H1 (cell line): ENCODE results near the gene ATG4C. TPM values are rescaled to one million over a fixed set of nuclear protein-coding genes. Genes with fewer than 3 reads are reported as not detected.

Source experiments
- CHD2 ChIP-seq: IDR thresholded peaks from 2 replicates; pipeline ENCODE4 v1.6.1; 2012; ENCODE audit warnings: low read length, improper control_type of control experiment
- CREB1 ChIP-seq: IDR thresholded peaks from 2 replicates; pipeline ENCODE4 v1.6.1; 2012; ENCODE audit warnings: inconsistent platforms
- GABPA ChIP-seq: IDR thresholded peaks from 2 replicates; pipeline ENCODE4 v1.6.1; 2011; ENCODE audit warnings: mild to moderate bottlenecking, low read length, moderate library complexity, borderline replicate concordance; ENCODE audit not compliant: insufficient read depth
- KDM1A ChIP-seq: fragments of 200-600, 300-600 bp; sonication (generic); IDR thresholded peaks from 2 replicates; pipeline ENCODE4 v1.7.1; 2016; ENCODE audit warnings: mild to moderate bottlenecking, low read length, borderline replicate concordance
- MAX ChIP-seq: IDR thresholded peaks from 2 replicates; pipeline ENCODE4 v1.6.1; 2012; ENCODE audit warnings: inconsistent platforms
- NRF1 ChIP-seq: IDR thresholded peaks from 2 replicates; pipeline ENCODE4 v1.6.1; 2011; ENCODE audit warnings: mild to moderate bottlenecking, low read depth, low read length, improper control_type of control experiment
- RNF2 ChIP-seq: fragments of 200-900, 300-1000 bp; sonication (generic); IDR thresholded peaks from 2 replicates; pipeline ENCODE4 v1.7.1; 2016; ENCODE audit warnings: borderline replicate concordance, low read depth, mild to moderate bottlenecking, antibody characterized with exemption, low read length; ENCODE audit not compliant: poor library complexity, severe bottlenecking; ENCODE audit errors: missing control alignments
- SIX5 ChIP-seq: IDR thresholded peaks from 2 replicates; pipeline ENCODE4 v1.6.1; 2011; ENCODE audit warnings: mild to moderate bottlenecking, low read depth, low read length
- polyA plus RNA-seq, 7 experiments: library from polyadenylated mRNA; depleted of rRNA in 3 of 7; stranded (reverse) in 5 of 7; unstranded in 2 of 7; fragments of >200 nt in 5 of 7; fragments of 200-250 nt in 2 of 7; gene quantifications; 1 replicate in 5 of 7; 2 replicates in 1 of 7; 4 replicates in 1 of 7; pipeline versions ENCODE4 v1.2.1 to v1.2.3, GENCODE V29; 2011 to 2013; ENCODE audit warnings: missing spikeins in 2 of 7, mixed read lengths in 2 of 7
- total RNA-seq: library from RNA; stranded (reverse); fragmentation: NEBNext Ultra II Directional; extraction: Animal tissue kit (Norgen Biotek cat#: 25700); gene quantifications from 2 replicates; pipeline ENCODE4 v1.2.1, GENCODE V29; 2021
- TF ChIP-seq, protein P1 (sequence below): IDR thresholded peaks from 2 replicates; pipeline ENCODE4 v1.6.1; 2012; ENCODE audit warnings: low read length, inconsistent platforms

The ATG4C gene
- total and polyA plus RNA-seq, 2 of the 8 experiments (the other 6 are each of a cell fraction or from before 2014, with no cell fraction given): 5.1 to 22.2 TPM

- TF ChIP-seq RNF2: no peak
- TF ChIP-seq SIX5: no peak
- TF ChIP-seq MAX: no peak
- no peak for TF ChIP-seq NRF1
- no peak for TF ChIP-seq CREB1
- no peak for TF ChIP-seq GABPA
- TF ChIP-seq, protein P1, sequence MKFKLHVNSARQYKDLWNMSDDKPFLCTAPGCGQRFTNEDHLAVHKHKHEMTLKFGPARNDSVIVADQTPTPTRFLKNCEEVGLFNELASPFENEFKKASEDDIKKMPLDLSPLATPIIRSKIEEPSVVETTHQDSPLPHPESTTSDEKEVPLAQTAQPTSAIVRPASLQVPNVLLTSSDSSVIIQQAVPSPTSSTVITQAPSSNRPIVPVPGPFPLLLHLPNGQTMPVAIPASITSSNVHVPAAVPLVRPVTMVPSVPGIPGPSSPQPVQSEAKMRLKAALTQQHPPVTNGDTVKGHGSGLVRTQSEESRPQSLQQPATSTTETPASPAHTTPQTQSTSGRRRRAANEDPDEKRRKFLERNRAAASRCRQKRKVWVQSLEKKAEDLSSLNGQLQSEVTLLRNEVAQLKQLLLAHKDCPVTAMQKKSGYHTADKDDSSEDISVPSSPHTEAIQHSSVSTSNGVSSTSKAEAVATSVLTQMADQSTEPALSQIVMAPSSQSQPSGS: no peak
- no peak for TF ChIP-seq CHD2
- no peak for TF ChIP-seq KDM1A
These were observed 100.3 kb downstream of the ATG4C start (continued) for GRCh38 chr1:62884156-62884740.
